H1 (cell line): ENCODE data around the gene SS18. TPM values are rescaled to one million over a fixed set of nuclear protein-coding genes. Genes with fewer than 3 reads are reported as not detected.

Source experiments
- CTCF ChIA-PET: fragments of 300-600 bp; sonication (Branson Sonifier 250); formaldehyde crosslinking; loops from one replicate; lab custom pipeline; 2021; ENCODE audit not compliant: partially characterized antibody; lab: Charles Lee
- POLR2A ChIA-PET: fragments of 300-600 bp; sonication (Branson Sonifier 250); formaldehyde crosslinking; loops from one replicate; lab custom pipeline; 2021; ENCODE audit warnings: inconsistent platforms; ENCODE audit not compliant: partially characterized antibody; lab: Charles Lee
- DNase-seq, 2 experiments: peaks; one replicate each; pipeline versions ENCODE4 v3.0.0 to v3.0.0-alpha.2; 2010 to 2022; ENCODE audit warnings: low spot score in 2 of 2, low read depth in 1 of 2, mixed read lengths in 1 of 2
- FAIRE-seq: peaks from 2 replicates; lab custom pipeline; 2011; peaks lifted over from hg19 to GRCh38; lab: Jason Lieb, UNC
- H2AFZ ChIP-seq: 2 replicates; pipeline ENCODE4 v1.8.1; 2012; ENCODE audit warnings: low read length, inconsistent platforms
- H2AK5ac ChIP-seq: 2 replicates; pipeline ENCODE4 v1.6.1; 2013; ENCODE audit warnings: low read depth, low read length
- H2BK120ac ChIP-seq: replicated peaks from 2 replicates; pipeline ENCODE3; 2013; ENCODE audit warnings: low read depth, low read length, inconsistent platforms
- H2BK12ac ChIP-seq: 2 replicates; pipeline ENCODE4 v1.6.1; 2013; ENCODE audit warnings: low read depth, low read length
- H2BK15ac ChIP-seq: 2 replicates; pipeline ENCODE4 v1.6.1; 2013; ENCODE audit warnings: low read length
- H2BK20ac ChIP-seq: 2 replicates; pipeline ENCODE4 v1.6.1; 2013; ENCODE audit warnings: low read length
- H2BK5ac ChIP-seq: 2 replicates; pipeline ENCODE4 v1.6.1; 2013; ENCODE audit warnings: low read depth, low read length
- H3K14ac ChIP-seq: 2 replicates; pipeline ENCODE4 v1.6.1; 2013; ENCODE audit warnings: inconsistent platforms; ENCODE audit not compliant: insufficient read length
- H3K18ac ChIP-seq: 2 replicates; pipeline ENCODE4 v1.6.1; 2013; ENCODE audit warnings: low read length; ENCODE audit errors: extremely low read depth
- H3K23ac ChIP-seq: 2 replicates; pipeline ENCODE4 v1.6.1; 2013; ENCODE audit warnings: inconsistent platforms; ENCODE audit not compliant: insufficient read length
- H3K23me2 ChIP-seq: 2 replicates; pipeline ENCODE4 v1.6.1; 2013; ENCODE audit warnings: low read depth, low read length
- H3K27ac ChIP-seq: 2 replicates; pipeline ENCODE4 v1.6.1; 2011; ENCODE audit warnings: low read depth, low read length, inconsistent platforms
- H3K27me3 ChIP-seq, 4 experiments: replicated peaks in 1 of 4; 1 replicate in 1 of 4; 2 replicates in 3 of 4; pipeline versions ENCODE4 v1.6.1 to v1.8.1; 2011 to 2013; ENCODE audit warnings: low read length in 3 of 4, mild to moderate bottlenecking in 3 of 4, inconsistent platforms in 2 of 4, mixed read lengths in 2 of 4, moderate library complexity in 1 of 4; ENCODE audit not compliant: control insufficient read depth in 3 of 4, insufficient read depth in 3 of 4; ENCODE audit errors: extremely low read depth in 1 of 4
- H3K36me3 ChIP-seq, 4 experiments: 2 replicates each; pipeline versions ENCODE4 v1.6.1 to v1.8.1; 2011 to 2013; ENCODE audit warnings: mild to moderate bottlenecking in 4 of 4, low read length in 3 of 4, moderate library complexity in 2 of 4, control low read depth in 1 of 4, inconsistent platforms in 1 of 4; ENCODE audit not compliant: insufficient read depth in 4 of 4, control insufficient read depth in 2 of 4
- H3K4ac ChIP-seq: replicated peaks from 2 replicates; pipeline ENCODE3; 2013; ENCODE audit warnings: low read length, low read depth, mixed read lengths, inconsistent platforms; ENCODE audit not compliant: insufficient read length
- H3K4me1 ChIP-seq, 4 experiments: replicated peaks in 1 of 4; 1 replicate in 1 of 4; 2 replicates in 3 of 4; pipeline versions ENCODE4 v1.6.1 to v1.8.1; 2011 to 2013; ENCODE audit warnings: low read length in 3 of 4, inconsistent platforms in 2 of 4, mixed read lengths in 1 of 4; ENCODE audit not compliant: insufficient read depth in 4 of 4, control insufficient read depth in 3 of 4
- H3K4me2 ChIP-seq, 2 experiments: 2 replicates each; pipeline versions ENCODE4 v1.6.1 to v1.8.1; 2011 to 2013; ENCODE audit warnings: low read depth in 2 of 2, low read length in 2 of 2, control low read depth in 1 of 2, inconsistent platforms in 1 of 2, mild to moderate bottlenecking in 1 of 2; ENCODE audit not compliant: insufficient read depth in 1 of 2
- H3K4me3 ChIP-seq, 4 experiments: fragments of 200-600, 300-600 bp in 1 of 4; sonication (generic), shearing (Covaris generic), sonication (Bioruptor Twin) in 1 of 4; 2 replicates each; pipeline versions ENCODE4 v1.5.1 to v1.8.1; 2011 to 2016; ENCODE audit warnings: low read length in 4 of 4, low read depth in 3 of 4, control low read depth in 2 of 4, inconsistent platforms in 2 of 4, mild to moderate bottlenecking in 2 of 4, mixed read lengths in 1 of 4, moderate library complexity in 1 of 4; ENCODE audit not compliant: insufficient read depth in 2 of 4; ENCODE audit errors: extremely low read depth in 1 of 4
- H3K56ac ChIP-seq: replicated peaks from 2 replicates; pipeline ENCODE3; 2013; ENCODE audit warnings: low read depth, mild to moderate bottlenecking, mixed read lengths, low read length, inconsistent platforms; ENCODE audit not compliant: insufficient read length
- H3K79me1 ChIP-seq: 2 replicates; pipeline ENCODE4 v1.6.1; 2013; ENCODE audit warnings: low read depth, low read length, control low read depth
- H3K79me2 ChIP-seq, 2 experiments: 2 replicates each; pipeline versions ENCODE4 v1.6.1 to v1.8.1; 2012 to 2013; ENCODE audit warnings: low read length in 2 of 2, mild to moderate bottlenecking in 2 of 2, inconsistent platforms in 1 of 2; ENCODE audit not compliant: insufficient read depth in 2 of 2, control insufficient read depth in 1 of 2
- H3K9ac ChIP-seq, 4 experiments: replicated peaks in 1 of 4; 1 replicate in 1 of 4; 2 replicates in 3 of 4; pipeline versions ENCODE4 v1.6.1 to v1.8.1; 2011 to 2013; ENCODE audit warnings: low read depth in 3 of 4, low read length in 3 of 4, control low read depth in 2 of 4, mild to moderate bottlenecking in 2 of 4, moderate library complexity in 2 of 4, inconsistent platforms in 1 of 4; ENCODE audit errors: extremely low read depth in 1 of 4
- H3K9me3 ChIP-seq, 2 experiments: 2 replicates each; pipeline versions ENCODE4 v1.6.1 to v1.8.1; 2012 to 2013; ENCODE audit warnings: mild to moderate bottlenecking in 2 of 2, moderate library complexity in 2 of 2, control low read depth in 1 of 2, inconsistent platforms in 1 of 2, low read depth in 1 of 2, low read length in 1 of 2, mixed read lengths in 1 of 2; ENCODE audit not compliant: insufficient read depth in 2 of 2
- H4K20me1 ChIP-seq, 2 experiments: replicated peaks in 1 of 2; 2 replicates each; pipeline versions ENCODE3 to v1.8.1; 2011 to 2013; ENCODE audit warnings: inconsistent platforms in 2 of 2, low read length in 2 of 2, mild to moderate bottlenecking in 1 of 2; ENCODE audit not compliant: insufficient read depth in 2 of 2, control insufficient read depth in 1 of 2
- H4K5ac ChIP-seq: 2 replicates; pipeline ENCODE4 v1.6.1; 2013; ENCODE audit warnings: low read length, low read depth, mixed read lengths, inconsistent platforms; ENCODE audit not compliant: insufficient read length
- H4K8ac ChIP-seq: 2 replicates; pipeline ENCODE4 v1.8.0; 2013; ENCODE audit warnings: mild to moderate bottlenecking, moderate library complexity, low read length, inconsistent platforms; ENCODE audit not compliant: insufficient read depth; ENCODE audit errors: extremely low read depth
- H4K91ac ChIP-seq: replicated peaks from 2 replicates; pipeline ENCODE3; 2013; ENCODE audit warnings: low read length, mixed read lengths, inconsistent platforms; ENCODE audit not compliant: insufficient read length
- ASH2L ChIP-seq: fragments of 200-600, 300-600 bp; sonication (generic); IDR thresholded peaks from one replicate; pipeline ENCODE4 v1.7.1; 2017; ENCODE audit warnings: low read length
- CHD2 ChIP-seq: IDR thresholded peaks from 2 replicates; pipeline ENCODE4 v1.6.1; 2012; ENCODE audit warnings: low read length, improper control_type of control experiment
- CREB1 ChIP-seq: IDR thresholded peaks from 2 replicates; pipeline ENCODE4 v1.6.1; 2012; ENCODE audit warnings: inconsistent platforms
- FOSL1 ChIP-seq: IDR thresholded peaks from 2 replicates; pipeline ENCODE4 v1.6.1; 2011; ENCODE audit warnings: mild to moderate bottlenecking, low read depth, low read length, moderate library complexity; ENCODE audit not compliant: insufficient read depth
- SP2 ChIP-seq: IDR thresholded peaks from 2 replicates; pipeline ENCODE4 v1.6.1; 2012; ENCODE audit warnings: mild to moderate bottlenecking, low read length, inconsistent platforms
- ZNF274 ChIP-seq: IDR thresholded peaks from 2 replicates; pipeline ENCODE4 v1.7.0; 2012; ENCODE audit warnings: low read length, borderline replicate concordance; ENCODE audit errors: extremely low read depth
- WGBS, 2 experiments: shearing (Covaris generic) in 1 of 2; methylation state at CpG; one replicate each; pipeline versions ENCODE4 v1.1.6 to v1.1.7; 2013 to 2015; ENCODE audit warnings: low lambda C conversion rate in 2 of 2, mixed read lengths in 2 of 2, inconsistent platforms in 1 of 2, low coverage in 1 of 2, missing lambda C conversion rate in 1 of 2; ENCODE audit not compliant: insufficient replicate concordance in 2 of 2, insufficient coverage in 1 of 2, insufficient read length in 1 of 2; ENCODE audit errors: extremely low coverage in 1 of 2, missing lambda C conversion rate in 1 of 2; 5-methylcytosine and 5-hydroxymethylcytosine counted together
- polyA plus RNA-seq, 7 experiments: library from polyadenylated mRNA; depleted of rRNA in 3 of 7; stranded (reverse) in 5 of 7; unstranded in 2 of 7; fragments of >200 nt in 5 of 7; fragments of 200-250 nt in 2 of 7; gene quantifications; 1 replicate in 5 of 7; 2 replicates in 1 of 7; 4 replicates in 1 of 7; pipeline versions ENCODE4 v1.2.1 to v1.2.3, GENCODE V29; 2011 to 2013; ENCODE audit warnings: missing spikeins in 2 of 7, mixed read lengths in 2 of 7
- total RNA-seq: library from RNA; stranded (reverse); fragmentation: NEBNext Ultra II Directional; extraction: Animal tissue kit (Norgen Biotek cat#: 25700); gene quantifications from 2 replicates; pipeline ENCODE4 v1.2.1, GENCODE V29; 2021

SS18 gene
- total and polyA plus RNA-seq, 2 of the 8 experiments (the other 6 are each of a cell fraction or from before 2014, with no cell fraction given): 83.5 to 106 TPM

DNA sequence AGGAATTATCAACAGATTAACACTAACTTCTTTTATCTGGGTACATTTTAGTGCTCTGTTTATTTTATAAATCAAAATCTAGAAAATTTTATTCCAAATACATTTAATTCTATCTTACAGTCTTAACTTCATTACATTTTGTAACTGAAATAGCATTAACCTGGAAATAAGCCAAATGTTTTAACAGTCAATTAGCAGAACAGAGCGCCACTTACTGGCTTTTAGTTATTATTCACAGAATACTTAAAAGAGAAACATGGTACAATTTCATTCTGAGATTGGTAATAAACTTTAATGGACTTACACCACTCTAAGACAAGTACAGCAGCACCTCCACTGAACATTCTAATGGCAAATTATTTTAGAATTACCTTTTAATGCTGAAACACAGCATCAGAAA, 38.6 kb downstream of the SS18 start:
- Histone ChIP-seq H3K14ac (no peak overlapping the region), H4K8ac (no peak overlapping the region), H3K4me1 (no peaks in the 10 kb centered on the region), H3K79me2 (no peaks in the 10 kb centered on the region), H3K4me2 (no peak overlapping the region), H3K4me3 (no peak overlapping the region), H3K27me3 (no peaks in the 10 kb centered on the region), H2AK5ac (no peak overlapping the region), H3K79me1 (no peaks in the 10 kb centered on the region), H3K27ac (no peak overlapping the region), H3K23ac (no peak overlapping the region), H3K9me3 (no peaks in the 10 kb centered on the region), H4K91ac (no peak overlapping the region), H3K18ac (no peak overlapping the region), H4K20me1 (no peaks in the 10 kb centered on the region), H3K4ac (no peak overlapping the region), H3K56ac (no peak overlapping the region), H2BK20ac (no peak overlapping the region), H3K9ac (no peak overlapping the region), H2AFZ (no peak overlapping the region), H4K5ac (no peak overlapping the region), H3K36me3 (peaks cover 2 to 42% (median 12%) of the 10 kb centered on the region in 4 experiments; a peak in 7 of 8 replicates), H3K23me2 (no peaks in the 10 kb centered on the region), H2BK5ac (no peak overlapping the region), H2BK12ac (no peak overlapping the region), H2BK120ac (no peak overlapping the region), H2BK15ac (no peak overlapping the region)
- 88% methylated on average over 1 of the region's 1 CpG; no CpG with 5 or more reads in 1 of the 2 experiments for WGBS, 2 experiments
- ChIA-PET CTCF (no interaction called here), POLR2A (no interaction called here)
- FAIRE-seq (no peak), DNase-seq (no peak)
- no peak for TF ChIP-seq FOSL1
- TF ChIP-seq SP2: no peak
- TF ChIP-seq ZNF274: no peak
- no peak for TF ChIP-seq ASH2L
- TF ChIP-seq CHD2: no peak
- no peak for TF ChIP-seq CREB1
